Muscle layer of duodenum (tissue), 2 donors: Measurements from ENCODE around the gene RNPS1.

ENCODE experiments used
- H3K27ac ChIP-seq: one replicate; pipeline ENCODE4 v1.7.0; 2013; ENCODE audit warnings: mild to moderate bottlenecking, low read length
- H3K27me3 ChIP-seq: one replicate; pipeline ENCODE4 v1.7.0; 2013; ENCODE audit warnings: low read depth, mild to moderate bottlenecking, control low read depth, low read length
- H3K36me3 ChIP-seq, 2 donors: one replicate each; pipeline ENCODE4 v1.7.0; 2013; ENCODE audit warnings: low read length in 2 of 2, control low read depth in 1 of 2, mild to moderate bottlenecking in 1 of 2; ENCODE audit not compliant: insufficient read depth in 2 of 2, control insufficient read depth in 1 of 2
- H3K4me1 ChIP-seq, 2 donors: one replicate each; pipeline ENCODE4 v1.7.0; 2013; ENCODE audit warnings: low read length in 2 of 2, mild to moderate bottlenecking in 2 of 2, control low read depth in 1 of 2, moderate library complexity in 1 of 2; ENCODE audit not compliant: insufficient read depth in 2 of 2, control insufficient read depth in 1 of 2
- H3K4me3 ChIP-seq, 2 donors: one replicate each; pipeline ENCODE4 v1.7.0; 2013; ENCODE audit warnings: low read length in 2 of 2, low read depth in 1 of 2, mild to moderate bottlenecking in 1 of 2
- H3K9me3 ChIP-seq, 2 donors: one replicate each; pipeline ENCODE4 v1.7.0; 2013; ENCODE audit warnings: low read length in 2 of 2, control low read depth in 1 of 2, mild to moderate bottlenecking in 1 of 2; ENCODE audit not compliant: control insufficient read depth in 1 of 2
- donor health status: healthy.

The RNPS1 gene

DNA sequence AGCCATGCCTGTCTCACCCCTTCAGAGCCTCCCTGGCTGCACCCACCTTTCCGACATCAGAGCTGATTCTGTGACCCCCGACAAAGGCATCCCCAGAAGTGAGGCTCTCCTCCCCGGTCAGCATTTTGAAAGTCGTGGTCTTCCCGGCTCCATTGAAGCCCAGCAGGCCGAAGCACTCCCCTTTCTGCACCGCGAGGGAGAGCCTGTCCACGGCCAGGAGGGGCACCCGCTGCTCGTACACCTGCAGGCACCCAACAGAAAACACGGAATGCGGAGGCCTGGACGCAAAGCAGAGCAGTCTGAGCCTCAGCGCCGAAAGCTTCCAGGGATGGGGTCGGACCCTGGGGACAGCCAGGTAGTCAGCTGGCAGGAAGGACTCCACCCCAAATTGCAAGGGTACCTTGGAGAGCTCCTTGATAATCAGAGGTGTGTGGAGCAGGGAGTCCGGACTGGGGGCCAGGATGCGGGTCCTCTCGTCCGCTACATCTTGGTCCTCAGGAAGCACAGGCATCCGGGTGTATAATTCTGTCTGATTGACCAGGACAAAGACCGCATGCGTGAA is 13.1 kb upstream of the RNPS1 start:
- Histone ChIP-seq H3K36me3 (peaks cover 0 to 77% of the 10 kb centered on the region in 2 donors), H3K4me1 (no peaks in the 10 kb centered on the region), H3K27ac (no peak overlapping the region), H3K27me3 (no peaks in the 10 kb centered on the region), H3K4me3 (no peak overlapping the region), H3K9me3 (no peaks in the 10 kb centered on the region)

DNA sequence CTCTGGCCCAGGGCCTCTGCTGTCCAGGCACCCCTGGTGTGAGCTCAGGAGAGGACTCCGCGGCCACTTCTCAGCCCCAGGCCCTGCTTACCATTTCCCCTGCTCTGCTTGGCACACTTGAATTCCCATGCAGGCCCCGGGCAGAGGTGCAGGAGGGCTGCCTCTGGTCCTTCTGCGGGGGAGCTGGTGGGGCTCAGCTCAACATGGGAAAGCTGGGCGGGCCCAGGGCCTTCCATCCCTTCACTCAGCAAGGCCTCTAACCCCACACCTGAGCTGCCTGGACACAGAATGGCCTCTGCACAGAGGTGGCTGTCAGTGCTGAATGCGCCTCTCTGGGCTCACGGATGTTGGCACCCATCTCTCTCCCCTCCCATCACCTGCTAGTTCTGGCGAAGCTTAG is 12.5 kb upstream of the RNPS1 start:
- no peak overlapping the region for H3K4me3 ChIP-seq
- H3K4me1 ChIP-seq, result no peaks in the 10 kb centered on the region
- no peaks in the 10 kb centered on the region for H3K27me3 ChIP-seq
- H3K36me3 ChIP-seq, result peaks cover 0 to 73% of the 10 kb centered on the region in 2 donors
- no peak overlapping the region for H3K27ac ChIP-seq
- no peaks in the 10 kb centered on the region for H3K9me3 ChIP-seq

DNA sequence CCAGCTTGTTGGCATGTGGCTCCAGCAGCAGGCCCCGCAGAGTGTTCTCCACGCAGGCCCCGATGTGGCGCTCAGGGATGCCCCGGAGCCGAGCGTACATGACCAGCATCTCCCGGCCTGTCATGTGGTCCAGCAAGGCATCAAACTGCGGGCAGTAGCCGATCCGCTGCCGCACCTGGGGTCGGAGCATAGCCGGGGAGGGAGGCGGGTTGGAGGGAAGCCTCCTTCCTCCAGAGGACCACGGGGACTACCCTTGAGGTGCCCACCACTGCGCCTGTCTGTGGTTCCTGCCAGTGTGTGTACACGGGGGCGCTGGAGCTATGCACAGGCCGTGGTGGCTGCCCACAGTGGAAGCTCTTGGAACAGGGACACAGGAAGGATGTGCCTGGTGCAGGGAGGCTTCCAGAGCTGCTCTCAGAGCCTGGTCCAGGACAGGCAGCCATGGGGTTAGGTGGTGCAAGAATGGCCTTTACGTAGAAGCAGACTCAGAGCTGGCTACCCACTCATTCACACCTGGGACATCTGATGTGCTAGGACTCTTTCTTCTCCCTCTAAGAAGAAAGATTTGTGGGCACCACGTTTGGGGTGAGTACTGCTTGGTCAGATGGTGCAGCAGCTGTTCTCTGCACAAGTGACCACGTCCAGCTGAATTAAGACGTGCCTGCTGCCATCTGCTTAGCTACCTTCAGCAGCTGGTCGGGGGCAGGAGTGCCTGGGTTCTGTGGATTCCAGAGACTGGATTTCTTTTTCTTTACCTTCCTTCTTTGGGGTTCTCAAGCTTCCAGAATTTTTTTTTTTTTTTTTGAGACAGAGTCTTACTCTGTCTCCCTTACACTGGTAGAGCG is 11.3 kb upstream of the RNPS1 start:
- H3K4me3 ChIP-seq, result no peak overlapping the region
- H3K9me3 ChIP-seq, result no peaks in the 10 kb centered on the region
- no peaks in the 10 kb centered on the region for H3K4me1 ChIP-seq
- no peak overlapping the region for H3K27ac ChIP-seq
- H3K27me3 ChIP-seq, result no peaks in the 10 kb centered on the region
- peaks cover 0 to 61% of the 10 kb centered on the region in 2 donors for H3K36me3 ChIP-seq

DNA sequence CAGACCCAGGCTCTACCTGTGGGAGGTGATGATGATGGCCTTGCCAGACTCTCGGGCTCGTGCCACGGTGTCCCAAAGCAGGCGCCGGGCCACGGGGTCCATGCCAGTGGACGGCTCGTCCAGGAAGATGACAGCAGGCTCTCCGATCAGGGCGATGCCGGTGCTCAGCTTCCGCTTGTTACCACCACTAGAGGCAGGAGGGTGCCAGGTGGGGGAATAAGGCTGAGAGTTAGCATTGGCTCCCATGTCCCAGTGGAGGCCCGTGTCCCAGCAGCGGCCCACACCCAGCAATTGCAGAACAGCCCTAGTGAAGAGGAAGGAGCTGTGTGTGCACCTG is 10.3 kb upstream of the RNPS1 start:
- H3K36me3 ChIP-seq, result peaks cover 0 to 54% of the 10 kb centered on the region in 2 donors
- H3K27ac ChIP-seq, result no peak overlapping the region
- H3K9me3 ChIP-seq, result no peaks in the 10 kb centered on the region
- H3K4me1 ChIP-seq, result no peaks in the 10 kb centered on the region
- no peak overlapping the region for H3K4me3 ChIP-seq
- no peaks in the 10 kb centered on the region for H3K27me3 ChIP-seq

DNA sequence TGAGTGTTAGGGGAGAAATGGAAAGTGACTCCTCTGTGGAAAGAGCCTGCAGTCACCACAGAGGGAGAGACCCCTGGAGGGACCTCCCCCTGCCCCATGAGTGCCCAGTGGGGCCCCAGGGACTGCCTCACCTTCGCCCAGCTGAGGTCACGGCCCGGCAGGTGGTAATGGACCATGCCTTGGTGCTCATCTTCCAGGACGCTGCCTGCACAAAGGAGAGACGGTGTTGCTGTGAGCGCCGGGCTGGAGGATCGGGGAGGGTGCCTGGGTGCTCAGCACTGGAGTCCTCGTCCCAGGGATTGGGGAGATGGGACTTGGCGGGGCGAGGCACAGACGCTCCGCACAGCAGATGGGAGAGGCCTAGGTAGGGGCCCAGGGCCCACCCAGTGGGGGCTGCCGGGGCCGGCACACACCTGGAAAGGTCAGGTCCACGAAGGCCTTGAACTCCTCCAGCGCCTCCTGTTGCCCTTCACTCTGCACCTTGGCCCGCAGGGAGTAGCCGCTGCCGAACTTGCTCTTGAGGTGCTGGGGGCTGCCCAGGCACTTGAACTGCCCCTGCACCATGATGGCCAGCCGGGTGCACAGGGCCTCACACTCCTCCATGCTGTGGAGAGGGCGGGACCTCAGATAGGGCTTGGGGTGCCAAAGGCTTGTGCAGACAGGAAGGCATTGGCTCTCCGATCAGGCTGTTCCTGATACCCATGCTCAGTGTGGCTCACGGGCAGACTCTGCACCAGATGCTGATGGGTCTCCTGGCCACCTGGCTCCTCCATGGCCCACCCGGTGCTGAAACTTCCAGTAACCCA is 9.7 kb upstream of the RNPS1 start:
- H3K36me3 ChIP-seq, result peaks cover 0 to 48% of the 10 kb centered on the region in 2 donors
- no peak overlapping the region for H3K4me3 ChIP-seq
- H3K9me3 ChIP-seq, result no peaks in the 10 kb centered on the region
- no peak overlapping the region for H3K27ac ChIP-seq
- H3K27me3 ChIP-seq, result no peaks in the 10 kb centered on the region
- H3K4me1 ChIP-seq, result no peaks in the 10 kb centered on the region

DNA sequence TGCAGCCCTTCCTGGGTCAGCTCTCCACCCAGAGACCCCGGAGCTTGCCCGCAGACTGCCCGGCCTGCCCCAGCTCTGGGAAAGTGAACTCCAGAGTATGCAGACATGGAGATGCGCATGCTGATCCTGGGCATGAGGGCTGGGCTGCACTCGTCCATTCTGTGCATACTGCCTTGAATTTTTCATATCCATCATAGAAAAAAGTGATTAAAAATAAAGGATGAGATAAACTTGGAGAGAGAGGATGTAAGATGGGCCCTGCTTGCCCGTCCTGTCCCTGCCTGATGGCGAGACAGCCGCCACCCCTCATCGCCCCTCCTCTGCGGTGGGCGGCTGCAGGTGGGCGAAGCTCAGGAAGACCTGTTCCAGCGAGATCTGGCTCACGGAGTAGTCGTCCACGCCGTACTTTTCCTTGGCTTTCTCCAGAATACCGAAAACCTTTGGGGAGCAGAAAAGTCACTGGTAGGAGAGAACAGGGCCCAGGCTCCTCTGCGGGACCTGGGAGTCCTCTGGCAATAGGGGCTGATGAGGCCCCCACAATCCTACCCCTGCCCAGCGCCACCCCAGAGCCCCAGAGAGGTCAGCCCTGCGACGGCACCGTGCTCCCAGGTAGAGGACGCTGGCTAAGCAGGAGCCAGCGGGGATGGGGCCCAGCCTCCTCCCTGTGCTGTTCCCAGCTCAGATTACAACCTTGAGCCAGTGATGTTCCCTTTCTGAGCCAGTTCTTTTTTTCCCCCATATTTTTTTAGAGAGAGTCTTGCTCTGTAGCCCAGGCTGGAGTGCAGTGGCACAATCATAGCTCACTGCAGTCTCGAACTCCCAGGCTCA is 8.7 kb upstream of the RNPS1 start:
- H3K36me3 ChIP-seq, result peaks cover 0 to 48% of the 10 kb centered on the region in 2 donors
- H3K27me3 ChIP-seq, result no peaks in the 10 kb centered on the region
- no peak overlapping the region for H3K4me3 ChIP-seq
- H3K9me3 ChIP-seq, result no peaks in the 10 kb centered on the region
- no peak overlapping the region for H3K27ac ChIP-seq
- H3K4me1 ChIP-seq, result no peaks in the 10 kb centered on the region

DNA sequence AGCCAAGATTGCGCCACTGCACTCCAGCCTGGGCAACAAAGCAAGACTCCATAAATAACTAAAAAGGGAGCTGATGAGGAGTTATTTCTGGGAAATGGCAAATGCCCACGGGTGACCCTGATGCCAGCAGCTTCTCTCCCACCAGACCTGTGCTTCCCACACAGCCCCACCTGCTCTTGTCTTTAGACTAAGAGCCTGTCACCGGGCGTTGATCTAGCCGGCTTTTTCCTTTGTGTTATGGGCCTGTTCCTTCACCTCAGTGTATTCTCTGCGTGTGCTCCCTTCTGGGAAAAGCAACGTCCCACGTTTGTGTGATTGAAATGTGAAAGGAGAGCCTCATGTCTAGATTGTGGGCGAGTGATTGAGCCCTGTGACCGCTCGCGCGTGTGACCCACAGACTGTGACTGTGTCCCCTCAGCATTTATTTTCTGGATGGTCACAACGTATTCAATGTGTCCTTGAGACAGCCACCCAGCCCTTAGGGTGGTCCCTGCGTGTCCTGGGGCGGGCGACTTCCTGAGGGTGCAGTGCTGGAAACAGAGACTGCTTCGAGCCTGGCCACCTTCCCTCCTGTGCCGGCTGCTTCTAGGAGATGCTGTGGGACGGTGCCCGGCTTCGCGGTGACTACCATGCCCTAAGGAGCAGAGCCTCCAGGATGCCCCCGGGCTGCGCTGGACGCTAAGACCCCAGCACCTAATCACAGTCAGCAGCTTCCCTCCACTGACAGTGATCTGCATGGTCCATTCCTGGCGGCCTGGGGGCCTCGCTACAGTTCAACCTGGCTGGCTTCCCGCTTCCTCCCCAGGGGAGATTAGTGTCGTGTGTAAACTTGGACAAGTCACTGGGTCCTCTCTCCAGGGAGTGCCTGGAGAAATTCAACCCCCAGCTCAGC is 7.8 kb upstream of the RNPS1 start:
- no peaks in the 10 kb centered on the region for H3K27me3 ChIP-seq
- no peaks in the 10 kb centered on the region for H3K4me1 ChIP-seq
- H3K9me3 ChIP-seq, result no peaks in the 10 kb centered on the region
- no peak overlapping the region for H3K27ac ChIP-seq
- peaks cover 0 to 40% of the 10 kb centered on the region in 2 donors for H3K36me3 ChIP-seq
- H3K4me3 ChIP-seq, result no peak overlapping the region

DNA sequence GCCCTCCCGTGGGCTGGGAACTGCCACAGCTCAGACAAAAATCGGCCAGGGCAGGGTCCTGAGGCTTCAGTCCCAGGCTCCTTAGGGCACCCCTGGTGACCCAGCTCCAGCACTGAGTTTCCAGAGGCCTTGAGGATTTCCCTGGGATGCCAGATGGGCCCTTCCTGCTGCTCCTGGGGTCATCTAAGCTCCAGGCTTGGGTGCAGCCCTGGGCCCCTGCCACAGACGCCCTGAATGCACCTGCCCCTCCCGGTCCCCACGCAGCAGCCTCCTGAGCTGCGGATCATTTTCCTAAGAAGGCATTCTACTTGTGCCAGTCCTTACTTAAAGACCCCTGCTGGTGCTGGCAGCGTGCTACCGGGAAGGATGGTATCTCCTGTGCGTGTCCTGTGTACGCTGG is 6.0 kb upstream of the RNPS1 start:
- no peaks in the 10 kb centered on the region for H3K27me3 ChIP-seq
- H3K4me1 ChIP-seq, result peaks cover 6 to 13% of the 10 kb centered on the region in 2 donors
- no peak overlapping the region for H3K4me3 ChIP-seq
- H3K36me3 ChIP-seq, result peaks cover 0 to 27% of the 10 kb centered on the region in 2 donors
- H3K9me3 ChIP-seq, result no peaks in the 10 kb centered on the region
- H3K27ac ChIP-seq, result no peak overlapping the region

DNA sequence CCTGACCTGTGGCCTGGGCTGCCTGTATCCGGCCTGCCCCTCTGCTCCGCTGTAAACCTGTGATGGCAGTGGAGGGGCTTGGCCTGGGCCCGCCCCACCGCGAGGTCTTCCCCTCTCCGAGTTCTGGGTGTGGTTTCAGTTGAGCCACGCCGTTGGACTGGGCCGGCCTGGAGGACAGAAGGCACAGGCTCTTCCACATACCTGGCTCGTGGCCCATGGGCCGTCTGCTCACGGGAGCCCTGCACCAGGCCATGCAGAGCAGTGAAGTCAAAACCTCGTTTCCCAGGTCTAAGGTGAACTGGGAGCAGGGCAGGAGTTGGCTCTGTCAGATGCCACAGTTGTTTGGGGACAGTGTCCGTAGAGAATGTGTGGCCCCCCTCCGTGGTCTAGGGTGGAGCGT is 5.6 kb upstream of the RNPS1 start:
- peaks cover 0 to 23% of the 10 kb centered on the region in 2 donors for H3K36me3 ChIP-seq
- H3K9me3 ChIP-seq, result no peaks in the 10 kb centered on the region
- no peak overlapping the region for H3K27ac ChIP-seq
- H3K4me1 ChIP-seq, result peaks cover 6 to 15% of the 10 kb centered on the region in 2 donors
- H3K27me3 ChIP-seq, result no peaks in the 10 kb centered on the region
- no peak overlapping the region for H3K4me3 ChIP-seq

DNA sequence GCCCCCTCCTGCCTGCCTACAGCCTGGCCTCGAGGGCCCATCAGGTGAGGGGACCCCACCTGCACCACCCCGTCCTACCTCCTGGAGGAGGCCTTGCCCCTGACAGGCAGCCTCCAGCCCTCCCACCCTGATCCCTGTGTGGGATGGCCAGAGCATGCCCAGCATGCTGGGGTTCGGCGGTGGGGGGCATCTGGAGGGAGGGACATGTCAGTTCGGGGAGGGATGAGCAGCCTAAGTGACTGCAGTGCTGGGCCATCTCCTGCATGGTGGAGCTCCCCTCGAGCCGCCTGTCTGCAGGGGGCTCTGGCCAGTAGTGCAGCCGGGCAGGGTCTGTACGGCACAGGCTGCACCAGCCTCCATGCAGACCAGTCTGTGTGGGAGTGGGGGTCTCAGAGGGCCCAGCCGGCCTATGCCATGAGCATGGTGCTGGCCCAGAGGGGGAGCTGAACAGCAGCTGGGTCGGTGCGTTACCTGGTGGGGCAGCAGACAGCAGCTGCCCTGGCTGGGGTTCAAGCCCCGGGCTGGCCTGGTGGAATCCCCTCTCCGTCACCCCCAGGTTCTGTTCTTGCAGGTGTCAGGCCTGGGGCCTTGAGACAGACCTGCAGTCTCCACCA is 4.0 kb upstream of the RNPS1 start:
- H3K36me3 ChIP-seq, result peaks cover 0 to 12% of the 10 kb centered on the region in 2 donors
- H3K27me3 ChIP-seq, result no peaks in the 10 kb centered on the region
- no peak overlapping the region for H3K27ac ChIP-seq
- H3K9me3 ChIP-seq, result no peaks in the 10 kb centered on the region
- no peak overlapping the region for H3K4me3 ChIP-seq
- peaks cover 6 to 16% of the 10 kb centered on the region in 2 donors for H3K4me1 ChIP-seq
